ENCODE data around the gene CYB5R4.

- no peak for TF ChIP-seq POLR2A (IDR thresholded peaks at IDR 0.05)
- TF ChIP-seq CTCF (IDR thresholded peaks at IDR 0.05), result no peak
Measured at GRCh38 chr6:83844170-83844569, 15.3 kb upstream of the CYB5R4 start.

Data from right lobe of liver (tissue), 4 donors.